Measurements from ENCODE around the gene CUTC. TPM values are rescaled to one million over a fixed set of nuclear protein-coding genes. Genes with fewer than 3 reads are reported as not detected.

The CUTC gene
- total RNA-seq, 2 experiments from 2014 or later, result 29.9 to 41.6 TPM

DNA sequence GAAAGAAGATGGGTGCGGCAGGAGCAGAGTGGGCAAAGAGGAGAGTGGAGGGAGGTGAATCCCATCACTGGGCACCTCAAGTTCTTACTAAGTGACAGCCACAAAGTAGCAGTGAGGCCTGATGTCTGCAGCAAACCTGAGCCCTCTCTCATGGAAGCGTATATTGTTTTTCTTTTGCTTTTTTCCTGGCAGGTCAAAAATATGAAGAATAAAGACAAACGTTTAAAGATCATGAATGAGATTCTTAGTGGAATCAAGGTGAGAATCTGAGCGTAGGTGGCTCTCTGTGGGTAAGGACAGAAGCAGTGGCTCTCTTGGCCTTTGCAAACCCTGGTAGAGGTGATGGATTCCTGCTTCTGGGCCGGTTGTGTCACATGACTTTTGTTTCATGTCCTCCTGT, 73.2 kb downstream of the CUTC start:
- no peaks in the 10 kb centered on the region for H3K36me3 ChIP-seq (ENCODE audit: insufficient read depth, low read length)
- no TSS peak for BruUV-seq (replicated peaks)
- no peaks in the 10 kb centered on the region for H3K9me2 ChIP-seq (ENCODE audit: insufficient read depth, low read length)
- no peaks in the 10 kb centered on the region for H3K9me3 ChIP-seq (ENCODE audit: low read length)
- no peaks in the 10 kb centered on the region for H4K20me1 ChIP-seq (ENCODE audit: insufficient read depth, low read length)
- no peak for TF ChIP-seq EZH2phosphoT487 (IDR thresholded peaks at IDR 0.05; ENCODE audit: borderline replicate concordance, low read depth, low read length)
- TF ChIP-seq, protein P1, sequence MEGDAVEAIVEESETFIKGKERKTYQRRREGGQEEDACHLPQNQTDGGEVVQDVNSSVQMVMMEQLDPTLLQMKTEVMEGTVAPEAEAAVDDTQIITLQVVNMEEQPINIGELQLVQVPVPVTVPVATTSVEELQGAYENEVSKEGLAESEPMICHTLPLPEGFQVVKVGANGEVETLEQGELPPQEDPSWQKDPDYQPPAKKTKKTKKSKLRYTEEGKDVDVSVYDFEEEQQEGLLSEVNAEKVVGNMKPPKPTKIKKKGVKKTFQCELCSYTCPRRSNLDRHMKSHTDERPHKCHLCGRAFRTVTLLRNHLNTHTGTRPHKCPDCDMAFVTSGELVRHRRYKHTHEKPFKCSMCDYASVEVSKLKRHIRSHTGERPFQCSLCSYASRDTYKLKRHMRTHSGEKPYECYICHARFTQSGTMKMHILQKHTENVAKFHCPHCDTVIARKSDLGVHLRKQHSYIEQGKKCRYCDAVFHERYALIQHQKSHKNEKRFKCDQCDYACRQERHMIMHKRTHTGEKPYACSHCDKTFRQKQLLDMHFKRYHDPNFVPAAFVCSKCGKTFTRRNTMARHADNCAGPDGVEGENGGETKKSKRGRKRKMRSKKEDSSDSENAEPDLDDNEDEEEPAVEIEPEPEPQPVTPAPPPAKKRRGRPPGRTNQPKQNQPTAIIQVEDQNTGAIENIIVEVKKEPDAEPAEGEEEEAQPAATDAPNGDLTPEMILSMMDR (conservative IDR thresholded peaks at IDR 0.05; ENCODE audit: low read length), result no peak
- POLR2A ChIA-PET, result interaction anchor here (0.8 to 1.0 kb wide), 2 partner anchors 11 to 150 kb away, joined by 4 to 5 read pairs; no protein-coding TSS in a partner anchor
- no peaks in the 10 kb centered on the region for H3K79me2 ChIP-seq (ENCODE audit: insufficient read depth, low read depth, low read length)
- CTCF ChIA-PET (ENCODE audit: unreplicated experiment), result no interaction called here
- no peaks in the 10 kb centered on the region for H3K4me1 ChIP-seq (ENCODE audit: insufficient read depth, low read length, poor library complexity, severe bottlenecking)
- no peak overlapping the region for H2AFZ ChIP-seq (ENCODE audit: low read length)
- intact Hi-C loops (cut with micrococcal nuclease; ENCODE audit: unreplicated experiment), result no loop called here
- DNase-seq (ENCODE audit: low spot score), result no peak
- no peak overlapping the region for H3K4me3 ChIP-seq (ENCODE audit: low read depth, low read length, poor library complexity, severe bottlenecking)
- no peak overlapping the region for H3K4me2 ChIP-seq (ENCODE audit: low read length)
- H3K27ac ChIP-seq (ENCODE audit: low read depth, low read length, poor library complexity, severe bottlenecking), result no peak overlapping the region

Other genes with a start within 250 kb of the CUTC start
- not detected in 2 replicates for gene NKX2-3, start 199.3 kb upstream of the CUTC start, total RNA-seq (2014; rRNA removed; shearing (Covaris generic))
- gene NKX2-3, start 199.3 kb upstream of the CUTC start, total RNA-seq (2022), result not detected in 2 replicates
- gene SLC25A28, start 111.8 kb upstream of the CUTC start, total RNA-seq (2014; rRNA removed; shearing (Covaris generic)), result 31.6 and 35.6 TPM in 2 replicates
- gene SLC25A28, start 111.8 kb upstream of the CUTC start, total RNA-seq (2022), result 36.3 and 38.3 TPM in 2 replicates
- 2.8 and 3.3 TPM in 2 replicates for gene ENTPD7, start 72.7 kb upstream of the CUTC start, total RNA-seq (2014; rRNA removed; shearing (Covaris generic))
- 5.6 and 7.6 TPM in 2 replicates for gene ENTPD7, start 72.7 kb upstream of the CUTC start, total RNA-seq (2022)
- gene COX15, start 107 bp upstream of the CUTC start, total RNA-seq (2014; rRNA removed; shearing (Covaris generic)), result 18.5 and 19.6 TPM in 2 replicates
- gene COX15, start 107 bp upstream of the CUTC start, total RNA-seq (2022), result 50.3 and 55.2 TPM in 2 replicates
- gene ABCC2, start 50.4 kb downstream of the CUTC start, total RNA-seq (2014; rRNA removed; shearing (Covaris generic)), result 0.38 and 0.85 TPM in 2 replicates
- gene ABCC2, start 50.4 kb downstream of the CUTC start, total RNA-seq (2022), result 0.59 and 1.2 TPM in 2 replicates

All from OCI-LY7 (cell line).